ENCODE results near the gene DENND10. TPM values are rescaled to one million over a fixed set of nuclear protein-coding genes. Genes with fewer than 3 reads are reported as not detected.

The DENND10 gene
- total and polyA plus RNA-seq, 2 experiments from 2014 or later: 41.4 to 41.8 TPM

DNA sequence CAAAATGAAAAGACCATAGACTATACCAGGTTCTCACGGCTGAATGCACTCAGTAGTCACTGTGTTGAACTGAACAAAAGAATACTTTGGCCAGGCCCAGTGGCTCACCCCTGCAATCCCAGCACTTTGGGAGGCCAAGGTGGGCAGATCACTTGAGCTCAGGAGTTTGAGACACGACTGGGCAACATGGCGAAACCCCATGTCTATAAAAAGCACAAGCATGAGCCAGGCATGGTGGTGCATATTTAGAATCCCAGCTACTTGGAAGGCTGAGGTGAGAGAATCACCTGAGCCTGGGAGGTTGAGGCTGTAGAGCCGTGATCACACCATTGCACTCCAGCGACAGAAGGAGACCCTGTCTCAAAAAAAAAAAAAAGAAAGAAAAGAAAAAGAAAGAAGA lies 49.1 kb downstream of the DENND10 start:
- H3K27me3 Mint-ChIP-seq (ENCODE audit: insufficient read depth, low read depth, poor library complexity): no peaks in the 10 kb centered on the region
- no peaks in the 10 kb centered on the region for H3K9me2 ChIP-seq (ENCODE audit: insufficient read depth)
- no peaks in the 10 kb centered on the region for H3K36me3 ChIP-seq (ENCODE audit: insufficient read depth)
- no peaks in the 10 kb centered on the region for H3K9me3 Mint-ChIP-seq
- no peak overlapping the region for H2AFZ ChIP-seq
- no peak for DNase-seq (ENCODE audit: low spot score)
- H3K4me3 Mint-ChIP-seq: no peak overlapping the region
- no peak for ATAC-seq
- TF ChIP-seq NANOG (IDR thresholded peaks at IDR 0.05; ENCODE audit: borderline replicate concordance): no peak
- TF ChIP-seq JUNB (IDR thresholded peaks at IDR 0.05; ENCODE audit: unreplicated experiment): no peak
- TF ChIP-seq STAT1 (IDR thresholded peaks at IDR 0.05; ENCODE audit: unreplicated experiment): no peak
- TF ChIP-seq ZNF331 (CRISPR knock-in tag; IDR thresholded peaks at IDR 0.05; ENCODE audit: low read depth): no peak
- TF ChIP-seq, protein P1, sequence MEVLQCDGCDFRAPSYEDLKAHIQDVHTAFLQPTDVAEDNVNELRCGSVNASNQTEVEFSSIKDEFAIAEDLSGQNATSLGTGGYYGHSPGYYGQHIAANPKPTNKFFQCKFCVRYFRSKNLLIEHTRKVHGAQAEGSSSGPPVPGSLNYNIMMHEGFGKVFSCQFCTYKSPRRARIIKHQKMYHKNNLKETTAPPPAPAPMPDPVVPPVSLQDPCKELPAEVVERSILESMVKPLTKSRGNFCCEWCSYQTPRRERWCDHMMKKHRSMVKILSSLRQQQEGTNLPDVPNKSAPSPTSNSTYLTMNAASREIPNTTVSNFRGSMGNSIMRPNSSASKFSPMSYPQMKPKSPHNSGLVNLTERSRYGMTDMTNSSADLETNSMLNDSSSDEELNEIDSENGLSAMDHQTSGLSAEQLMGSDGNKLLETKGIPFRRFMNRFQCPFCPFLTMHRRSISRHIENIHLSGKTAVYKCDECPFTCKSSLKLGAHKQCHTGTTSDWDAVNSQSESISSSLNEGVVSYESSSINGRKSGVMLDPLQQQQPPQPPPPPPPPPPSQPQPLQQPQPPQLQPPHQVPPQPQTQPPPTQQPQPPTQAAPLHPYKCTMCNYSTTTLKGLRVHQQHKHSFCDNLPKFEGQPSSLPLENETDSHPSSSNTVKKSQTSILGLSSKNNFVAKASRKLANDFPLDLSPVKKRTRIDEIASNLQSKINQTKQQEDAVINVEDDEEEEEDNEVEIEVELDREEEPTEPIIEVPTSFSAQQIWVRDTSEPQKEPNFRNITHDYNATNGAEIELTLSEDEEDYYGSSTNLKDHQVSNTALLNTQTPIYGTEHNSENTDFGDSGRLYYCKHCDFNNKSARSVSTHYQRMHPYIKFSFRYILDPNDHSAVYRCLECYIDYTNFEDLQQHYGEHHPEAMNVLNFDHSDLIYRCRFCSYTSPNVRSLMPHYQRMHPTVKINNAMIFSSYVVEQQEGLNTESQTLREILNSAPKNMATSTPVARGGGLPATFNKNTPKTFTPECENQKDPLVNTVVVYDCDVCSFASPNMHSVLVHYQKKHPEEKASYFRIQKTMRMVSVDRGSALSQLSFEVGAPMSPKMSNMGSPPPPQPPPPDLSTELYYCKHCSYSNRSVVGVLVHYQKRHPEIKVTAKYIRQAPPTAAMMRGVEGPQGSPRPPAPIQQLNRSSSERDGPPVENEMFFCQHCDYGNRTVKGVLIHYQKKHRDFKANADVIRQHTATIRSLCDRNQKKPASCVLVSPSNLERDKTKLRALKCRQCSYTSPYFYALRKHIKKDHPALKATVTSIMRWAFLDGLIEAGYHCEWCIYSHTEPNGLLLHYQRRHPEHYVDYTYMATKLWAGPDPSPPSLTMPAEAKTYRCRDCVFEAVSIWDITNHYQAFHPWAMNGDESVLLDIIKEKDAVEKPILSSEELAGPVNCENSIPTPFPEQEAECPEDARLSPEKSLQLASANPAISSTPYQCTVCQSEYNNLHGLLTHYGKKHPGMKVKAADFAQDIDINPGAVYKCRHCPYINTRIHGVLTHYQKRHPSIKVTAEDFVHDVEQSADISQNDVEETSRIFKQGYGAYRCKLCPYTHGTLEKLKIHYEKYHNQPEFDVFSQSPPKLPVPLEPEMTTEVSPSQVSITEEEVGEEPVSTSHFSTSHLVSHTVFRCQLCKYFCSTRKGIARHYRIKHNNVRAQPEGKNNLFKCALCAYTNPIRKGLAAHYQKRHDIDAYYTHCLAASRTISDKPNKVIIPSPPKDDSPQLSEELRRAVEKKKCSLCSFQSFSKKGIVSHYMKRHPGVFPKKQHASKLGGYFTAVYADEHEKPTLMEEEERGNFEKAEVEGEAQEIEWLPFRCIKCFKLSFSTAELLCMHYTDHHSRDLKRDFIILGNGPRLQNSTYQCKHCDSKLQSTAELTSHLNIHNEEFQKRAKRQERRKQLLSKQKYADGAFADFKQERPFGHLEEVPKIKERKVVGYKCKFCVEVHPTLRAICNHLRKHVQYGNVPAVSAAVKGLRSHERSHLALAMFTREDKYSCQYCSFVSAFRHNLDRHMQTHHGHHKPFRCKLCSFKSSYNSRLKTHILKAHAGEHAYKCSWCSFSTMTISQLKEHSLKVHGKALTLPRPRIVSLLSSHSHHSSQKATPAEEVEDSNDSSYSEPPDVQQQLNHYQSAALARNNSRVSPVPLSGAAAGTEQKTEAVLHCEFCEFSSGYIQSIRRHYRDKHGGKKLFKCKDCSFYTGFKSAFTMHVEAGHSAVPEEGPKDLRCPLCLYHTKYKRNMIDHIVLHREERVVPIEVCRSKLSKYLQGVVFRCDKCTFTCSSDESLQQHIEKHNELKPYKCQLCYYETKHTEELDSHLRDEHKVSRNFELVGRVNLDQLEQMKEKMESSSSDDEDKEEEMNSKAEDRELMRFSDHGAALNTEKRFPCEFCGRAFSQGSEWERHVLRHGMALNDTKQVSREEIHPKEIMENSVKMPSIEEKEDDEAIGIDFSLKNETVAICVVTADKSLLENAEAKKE (CRISPR knock-in tag; IDR thresholded peaks at IDR 0.05): no peak
- TF ChIP-seq CREB1 (CRISPR knock-in tag; IDR thresholded peaks at IDR 0.05; ENCODE audit: low read depth): no peak
- TF ChIP-seq POLR2AphosphoS5 (IDR thresholded peaks at IDR 0.05; ENCODE audit: low read depth): no peak
- TF ChIP-seq, protein P2, sequence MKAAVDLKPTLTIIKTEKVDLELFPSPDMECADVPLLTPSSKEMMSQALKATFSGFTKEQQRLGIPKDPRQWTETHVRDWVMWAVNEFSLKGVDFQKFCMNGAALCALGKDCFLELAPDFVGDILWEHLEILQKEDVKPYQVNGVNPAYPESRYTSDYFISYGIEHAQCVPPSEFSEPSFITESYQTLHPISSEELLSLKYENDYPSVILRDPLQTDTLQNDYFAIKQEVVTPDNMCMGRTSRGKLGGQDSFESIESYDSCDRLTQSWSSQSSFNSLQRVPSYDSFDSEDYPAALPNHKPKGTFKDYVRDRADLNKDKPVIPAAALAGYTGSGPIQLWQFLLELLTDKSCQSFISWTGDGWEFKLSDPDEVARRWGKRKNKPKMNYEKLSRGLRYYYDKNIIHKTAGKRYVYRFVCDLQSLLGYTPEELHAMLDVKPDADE (IDR thresholded peaks at IDR 0.05): no peak
- no peak for TF ChIP-seq ZNF114 (CRISPR knock-in tag; IDR thresholded peaks at IDR 0.05)
- TF ChIP-seq, protein P3, sequence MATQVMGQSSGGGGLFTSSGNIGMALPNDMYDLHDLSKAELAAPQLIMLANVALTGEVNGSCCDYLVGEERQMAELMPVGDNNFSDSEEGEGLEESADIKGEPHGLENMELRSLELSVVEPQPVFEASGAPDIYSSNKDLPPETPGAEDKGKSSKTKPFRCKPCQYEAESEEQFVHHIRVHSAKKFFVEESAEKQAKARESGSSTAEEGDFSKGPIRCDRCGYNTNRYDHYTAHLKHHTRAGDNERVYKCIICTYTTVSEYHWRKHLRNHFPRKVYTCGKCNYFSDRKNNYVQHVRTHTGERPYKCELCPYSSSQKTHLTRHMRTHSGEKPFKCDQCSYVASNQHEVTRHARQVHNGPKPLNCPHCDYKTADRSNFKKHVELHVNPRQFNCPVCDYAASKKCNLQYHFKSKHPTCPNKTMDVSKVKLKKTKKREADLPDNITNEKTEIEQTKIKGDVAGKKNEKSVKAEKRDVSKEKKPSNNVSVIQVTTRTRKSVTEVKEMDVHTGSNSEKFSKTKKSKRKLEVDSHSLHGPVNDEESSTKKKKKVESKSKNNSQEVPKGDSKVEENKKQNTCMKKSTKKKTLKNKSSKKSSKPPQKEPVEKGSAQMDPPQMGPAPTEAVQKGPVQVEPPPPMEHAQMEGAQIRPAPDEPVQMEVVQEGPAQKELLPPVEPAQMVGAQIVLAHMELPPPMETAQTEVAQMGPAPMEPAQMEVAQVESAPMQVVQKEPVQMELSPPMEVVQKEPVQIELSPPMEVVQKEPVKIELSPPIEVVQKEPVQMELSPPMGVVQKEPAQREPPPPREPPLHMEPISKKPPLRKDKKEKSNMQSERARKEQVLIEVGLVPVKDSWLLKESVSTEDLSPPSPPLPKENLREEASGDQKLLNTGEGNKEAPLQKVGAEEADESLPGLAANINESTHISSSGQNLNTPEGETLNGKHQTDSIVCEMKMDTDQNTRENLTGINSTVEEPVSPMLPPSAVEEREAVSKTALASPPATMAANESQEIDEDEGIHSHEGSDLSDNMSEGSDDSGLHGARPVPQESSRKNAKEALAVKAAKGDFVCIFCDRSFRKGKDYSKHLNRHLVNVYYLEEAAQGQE (IDR thresholded peaks at IDR 0.05; ENCODE audit: unreplicated experiment): no peak
- TF ChIP-seq EZH2phosphoT487 (IDR thresholded peaks at IDR 0.05; ENCODE audit: unreplicated experiment): no peak
- TF ChIP-seq, protein P4, sequence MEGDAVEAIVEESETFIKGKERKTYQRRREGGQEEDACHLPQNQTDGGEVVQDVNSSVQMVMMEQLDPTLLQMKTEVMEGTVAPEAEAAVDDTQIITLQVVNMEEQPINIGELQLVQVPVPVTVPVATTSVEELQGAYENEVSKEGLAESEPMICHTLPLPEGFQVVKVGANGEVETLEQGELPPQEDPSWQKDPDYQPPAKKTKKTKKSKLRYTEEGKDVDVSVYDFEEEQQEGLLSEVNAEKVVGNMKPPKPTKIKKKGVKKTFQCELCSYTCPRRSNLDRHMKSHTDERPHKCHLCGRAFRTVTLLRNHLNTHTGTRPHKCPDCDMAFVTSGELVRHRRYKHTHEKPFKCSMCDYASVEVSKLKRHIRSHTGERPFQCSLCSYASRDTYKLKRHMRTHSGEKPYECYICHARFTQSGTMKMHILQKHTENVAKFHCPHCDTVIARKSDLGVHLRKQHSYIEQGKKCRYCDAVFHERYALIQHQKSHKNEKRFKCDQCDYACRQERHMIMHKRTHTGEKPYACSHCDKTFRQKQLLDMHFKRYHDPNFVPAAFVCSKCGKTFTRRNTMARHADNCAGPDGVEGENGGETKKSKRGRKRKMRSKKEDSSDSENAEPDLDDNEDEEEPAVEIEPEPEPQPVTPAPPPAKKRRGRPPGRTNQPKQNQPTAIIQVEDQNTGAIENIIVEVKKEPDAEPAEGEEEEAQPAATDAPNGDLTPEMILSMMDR (conservative IDR thresholded peaks at IDR 0.05; ENCODE audit: low read depth in 2 of 2): no peak
- no peak for TF ChIP-seq EZH2 (IDR thresholded peaks at IDR 0.05; ENCODE audit: low read depth, unreplicated experiment)
- H3K36me3 Mint-ChIP-seq (ENCODE audit: low read depth): peaks cover 57% of the 10 kb centered on the region
- no peaks in the 10 kb centered on the region for H3K79me2 ChIP-seq (replicated peaks; ENCODE audit: insufficient read depth)
- H3F3A ChIP-seq (replicated peaks; ENCODE audit: low read depth): no peaks in the 10 kb centered on the region
- H4K20me1 ChIP-seq (replicated peaks; ENCODE audit: insufficient read depth): no peaks in the 10 kb centered on the region
- H3K4me1 Mint-ChIP-seq: no peaks in the 10 kb centered on the region
- H3K27me3 ChIP-seq (ENCODE audit: insufficient read depth): no peaks in the 10 kb centered on the region
- no peak overlapping the region for H3K27ac Mint-ChIP-seq
- H3K4me2 ChIP-seq: no peak overlapping the region
- no peak overlapping the region for H3K4me3 ChIP-seq
- H3K4me1 ChIP-seq (ENCODE audit: insufficient read depth): no peaks in the 10 kb centered on the region
- H3K27ac ChIP-seq (ENCODE audit: low read depth): no peak overlapping the region

Measured in GM23338 (cell line).